SK-N-SH (cell line): ENCODE measurements around the gene CACNA1E. TPM values are rescaled to one million over a fixed set of nuclear protein-coding genes. Genes with fewer than 3 reads are reported as not detected.

Source experiments
- CTCF ChIA-PET: fragments of 300-600, 350-600 bp; formaldehyde crosslinking; extraction: SDS; loops from one replicate; lab custom pipeline; 2021; lab: Yijun Ruan, JAX
- POLR2A ChIA-PET: fragments of 350-600 bp; sonication (Branson Sonifier 250); formaldehyde crosslinking; extraction: SDS; loops from one replicate; lab custom pipeline; 2020; ENCODE audit warnings: antibody characterized with exemption, inconsistent platforms; lab: Yijun Ruan, JAX
- DNase-seq: peaks from one replicate; pipeline ENCODE4 v3.0.0; 2012
- H2AFZ ChIP-seq: fragments of 200-600 bp; sonication (generic); 2 replicates; pipeline ENCODE4 v1.8.1; 2016; ENCODE audit warnings: antibody characterized with exemption, mild to moderate bottlenecking, low read depth
- H3F3A ChIP-seq: fragments of 200-600 bp; sonication (generic); replicated peaks from 2 replicates; pipeline ENCODE3; 2016; ENCODE audit warnings: antibody characterized with exemption, mild to moderate bottlenecking; ENCODE audit not compliant: insufficient read depth
- H3K27ac ChIP-seq, 2 experiments: fragments of 200-500 bp in 1 of 2; fragments of 200-600 bp in 1 of 2; sonication (Bioruptor generic) in 1 of 2; sonication (generic), shearing (Covaris generic) in 1 of 2; 2 replicates each; pipeline versions ENCODE4 v1.5.1 to v1.6.1; 2014 to 2016; ENCODE audit warnings: low read depth in 2 of 2, inconsistent platforms in 1 of 2, low read length in 1 of 2, mild to moderate bottlenecking in 1 of 2, mixed read lengths in 1 of 2
- H3K27me3 ChIP-seq: fragments of 200-600 bp; sonication (generic), shearing (Covaris generic); 2 replicates; pipeline ENCODE4 v1.6.1; 2016; ENCODE audit warnings: mixed run types; ENCODE audit not compliant: insufficient read depth
- H3K36me3 ChIP-seq, 2 experiments: fragments of 200-500 bp in 1 of 2; fragments of 200-600 bp in 1 of 2; sonication (Bioruptor generic) in 1 of 2; sonication (generic) in 1 of 2; replicated peaks in 1 of 2; 2 replicates each; pipeline versions ENCODE3 to v1.5.1; 2014 to 2016; ENCODE audit warnings: low read length in 1 of 2, mild to moderate bottlenecking in 1 of 2; ENCODE audit not compliant: insufficient read depth in 2 of 2, control insufficient read depth in 1 of 2
- H3K4me1 ChIP-seq, 2 experiments: fragments of 200-500 bp in 1 of 2; fragments of 200-600 bp in 1 of 2; sonication (Bioruptor generic) in 1 of 2; sonication (generic), shearing (Covaris generic) in 1 of 2; 2 replicates each; pipeline versions ENCODE4 v1.5.1 to v1.6.1; 2014 to 2016; ENCODE audit warnings: low read depth in 1 of 2, low read length in 1 of 2, mixed run types in 1 of 2; ENCODE audit not compliant: insufficient read depth in 2 of 2, control insufficient read depth in 1 of 2
- H3K4me2 ChIP-seq: fragments of 200-600 bp; sonication (generic), shearing (Covaris generic); 2 replicates; pipeline ENCODE4 v1.6.1; 2017; ENCODE audit warnings: mixed run types
- H3K4me3 ChIP-seq, 2 experiments: fragments of 200-500 bp in 1 of 2; fragments of 200-600 bp in 1 of 2; sonication (Bioruptor generic) in 1 of 2; sonication (generic), shearing (Covaris generic) in 1 of 2; 2 replicates each; pipeline versions ENCODE4 v1.5.1 to v1.8.1; 2014 to 2016; ENCODE audit warnings: low read depth in 2 of 2, inconsistent platforms in 1 of 2, low read length in 1 of 2, mild to moderate bottlenecking in 1 of 2, mixed read lengths in 1 of 2, moderate library complexity in 1 of 2
- H3K79me2 ChIP-seq: fragments of 200-600 bp; sonication (generic); 2 replicates; pipeline ENCODE4 v1.8.1; 2017; ENCODE audit warnings: mild to moderate bottlenecking; ENCODE audit not compliant: insufficient read depth
- H3K9ac ChIP-seq: fragments of 200-600 bp; sonication (generic); 2 replicates; pipeline ENCODE4 v1.6.1; 2017; ENCODE audit warnings: mixed run types
- H3K9me2 ChIP-seq: fragments of 200-600 bp; sonication (generic); 2 replicates; pipeline ENCODE4 v1.6.1; 2017; ENCODE audit warnings: mixed run types
- H3K9me3 ChIP-seq: fragments of 200-600 bp; sonication (generic); 2 replicates; pipeline ENCODE4 v1.6.1; 2017; ENCODE audit warnings: mixed run types, mild to moderate bottlenecking, moderate library complexity
- H4K20me1 ChIP-seq: fragments of 200-600 bp; sonication (generic); 2 replicates; pipeline ENCODE4 v1.6.1; 2017; ENCODE audit warnings: mild to moderate bottlenecking, mixed run types; ENCODE audit not compliant: insufficient read depth
- CTCF ChIP-seq: fragments of 200-600 bp; sonication (generic); IDR thresholded peaks from 2 replicates; pipeline ENCODE4 v1.6.1; 2017; ENCODE audit warnings: antibody characterized with exemption, mild to moderate bottlenecking, moderate library complexity
- EZH2phosphoT487 ChIP-seq: fragments of 200-600 bp; sonication (generic); IDR thresholded peaks from 2 replicates; pipeline ENCODE4 v1.6.1; 2017; ENCODE audit warnings: low read depth, mixed run types, mild to moderate bottlenecking, antibody characterized with exemption, moderate library complexity, borderline replicate concordance
- FOSL2 ChIP-seq: IDR thresholded peaks from 2 replicates; pipeline ENCODE4 v1.4.0; 2012; ENCODE audit warnings: low read depth, mild to moderate bottlenecking, moderate library complexity, borderline replicate concordance
- GATA2 ChIP-seq: sonication (generic); formaldehyde crosslinking; IDR thresholded peaks from 2 replicates; pipeline ENCODE4 v1.5.0; 2020; ENCODE audit warnings: mild to moderate bottlenecking, missing genetic modification reagents
- IRF3 ChIP-seq: fragments of 150-350 bp; IDR thresholded peaks from 2 replicates; pipeline ENCODE4 v1.6.1; 2016; ENCODE audit warnings: mild to moderate bottlenecking, low read depth, low read length
- JUND ChIP-seq: IDR thresholded peaks from 2 replicates; pipeline ENCODE4 v1.4.0; 2012
- MAX ChIP-seq: IDR thresholded peaks from 2 replicates; pipeline ENCODE4 v1.4.0; 2012; ENCODE audit warnings: low read depth
- MXI1 ChIP-seq: IDR thresholded peaks from 2 replicates; pipeline ENCODE4 v1.6.1; 2012; ENCODE audit warnings: mild to moderate bottlenecking, low read depth, low read length, improper control_type of control experiment
- RAD21 ChIP-seq: IDR thresholded peaks from 2 replicates; pipeline ENCODE4 v1.6.1; 2012; ENCODE audit warnings: mild to moderate bottlenecking, low read length
- RCOR1 ChIP-seq: fragments of 150-350 bp; IDR thresholded peaks from 2 replicates; pipeline ENCODE4 v1.6.1; 2017; ENCODE audit warnings: antibody characterized with exemption, low read length
- RXRA ChIP-seq: IDR thresholded peaks from 2 replicates; pipeline ENCODE4 v1.4.0; 2012; ENCODE audit warnings: low read depth, mild to moderate bottlenecking, borderline replicate concordance
- SIN3A ChIP-seq: IDR thresholded peaks from 2 replicates; pipeline ENCODE4 v1.6.1; 2012; ENCODE audit warnings: low read depth, mild to moderate bottlenecking, low read length, moderate library complexity, borderline replicate concordance
- SMC3 ChIP-seq: IDR thresholded peaks from 2 replicates; pipeline ENCODE4 v1.6.1; 2012; ENCODE audit warnings: low read depth, low read length, improper control_type of control experiment
- TCF12 ChIP-seq: IDR thresholded peaks from 2 replicates; pipeline ENCODE4 v1.4.0; 2012
- TEAD4 ChIP-seq: IDR thresholded peaks from 2 replicates; pipeline ENCODE4 v1.4.0; 2012; ENCODE audit warnings: mild to moderate bottlenecking, borderline replicate concordance; ENCODE audit not compliant: insufficient read depth
- USF2 ChIP-seq: fragments of 150-350 bp; IDR thresholded peaks from 2 replicates; pipeline ENCODE4 v1.6.1; 2017; ENCODE audit warnings: antibody characterized with exemption, low read length, low read depth, borderline replicate concordance
- YY1 ChIP-seq: IDR thresholded peaks from 2 replicates; pipeline ENCODE4 v1.4.0; 2012; ENCODE audit warnings: low read depth, mild to moderate bottlenecking
- WGBS: methylation state at CpG from one replicate; pipeline ENCODE4 v1.1.6; 2017; ENCODE audit warnings: low lambda C conversion rate; 5-methylcytosine and 5-hydroxymethylcytosine counted together
- polyA plus RNA-seq, 3 experiments: library from polyadenylated mRNA; depleted of rRNA; stranded (reverse); fragments of >200 nt; gene quantifications; 2 replicates each; pipeline ENCODE4 v1.2.3, GENCODE V29; 2012
- TF ChIP-seq, protein P1 (sequence below): IDR thresholded peaks from 2 replicates; pipeline ENCODE4 v1.4.0; 2012; ENCODE audit warnings: low read depth, borderline replicate concordance

The CACNA1E gene
- polyA plus RNA-seq, 1 of the 3 experiments (the other 2 are of a cell fraction) = not detected

DNA sequence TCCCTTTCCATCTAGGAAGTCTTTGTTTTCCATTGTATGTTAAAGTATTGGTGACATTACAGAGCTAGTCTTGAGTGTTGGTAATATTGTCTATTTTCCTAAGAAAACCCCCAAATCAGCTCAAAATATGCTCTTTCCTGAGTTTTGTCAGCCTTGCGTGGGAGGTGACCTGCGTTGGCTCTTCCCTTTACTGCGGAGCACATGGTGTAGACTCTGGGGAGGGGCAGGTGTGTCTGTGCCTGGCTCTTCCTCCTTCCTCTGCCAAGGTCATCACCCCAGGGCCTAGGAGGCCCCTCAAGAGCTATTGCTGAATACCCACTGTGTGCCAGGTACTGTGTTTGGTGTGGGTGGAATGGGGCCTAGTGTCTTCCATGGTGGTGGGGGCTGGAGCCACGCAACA, 33.4 kb downstream of the CACNA1E start:
- POLR2A ChIA-PET = interaction anchor here (0.5 kb wide), 1 partner anchor 503 kb away, joined by 4 read pairs; no protein-coding TSS in a partner anchor
- H3K79me2 ChIP-seq = no peaks in the 10 kb centered on the region
- no peak overlapping the region for H3K4me3 ChIP-seq
- no peaks in the 10 kb centered on the region for H3K36me3 ChIP-seq
- no peaks in the 10 kb centered on the region for H3K9me2 ChIP-seq
- H3K27me3 ChIP-seq = no peaks in the 10 kb centered on the region
- H3K4me2 ChIP-seq = no peak overlapping the region
- H3F3A ChIP-seq = no peaks in the 10 kb centered on the region
- H3K9ac ChIP-seq = no peak overlapping the region
- no peak overlapping the region for H2AFZ ChIP-seq
- no peak for DNase-seq
- TF ChIP-seq SMC3 (no peak), FOSL2 (no peak), RCOR1 (no peak), TCF12 (no peak), CTCF (no peak), EZH2phosphoT487 (no peak), RXRA (no peak), SIN3A (no peak), TEAD4 (no peak), YY1 (no peak), GATA2 (CRISPR knock-in tag) (no peak), MXI1 (no peak), USF2 (no peak), JUND (no peak), MAX (no peak), RAD21 (no peak), IRF3 (no peak)
- TF ChIP-seq, protein P1, sequence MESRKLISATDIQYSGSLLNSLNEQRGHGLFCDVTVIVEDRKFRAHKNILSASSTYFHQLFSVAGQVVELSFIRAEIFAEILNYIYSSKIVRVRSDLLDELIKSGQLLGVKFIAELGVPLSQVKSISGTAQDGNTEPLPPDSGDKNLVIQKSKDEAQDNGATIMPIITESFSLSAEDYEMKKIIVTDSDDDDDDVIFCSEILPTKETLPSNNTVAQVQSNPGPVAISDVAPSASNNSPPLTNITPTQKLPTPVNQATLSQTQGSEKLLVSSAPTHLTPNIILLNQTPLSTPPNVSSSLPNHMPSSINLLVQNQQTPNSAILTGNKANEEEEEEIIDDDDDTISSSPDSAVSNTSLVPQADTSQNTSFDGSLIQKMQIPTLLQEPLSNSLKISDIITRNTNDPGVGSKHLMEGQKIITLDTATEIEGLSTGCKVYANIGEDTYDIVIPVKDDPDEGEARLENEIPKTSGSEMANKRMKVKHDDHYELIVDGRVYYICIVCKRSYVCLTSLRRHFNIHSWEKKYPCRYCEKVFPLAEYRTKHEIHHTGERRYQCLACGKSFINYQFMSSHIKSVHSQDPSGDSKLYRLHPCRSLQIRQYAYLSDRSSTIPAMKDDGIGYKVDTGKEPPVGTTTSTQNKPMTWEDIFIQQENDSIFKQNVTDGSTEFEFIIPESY = no peak
- TF ChIP-seq, all 33 proteins: peak for 0
- no peaks in the 10 kb centered on the region for H3K9me3 ChIP-seq
- WGBS = 48% methylated on average over 4 of the region's 4 CpGs
- no peaks in the 10 kb centered on the region for H4K20me1 ChIP-seq
- CTCF ChIA-PET = interaction anchor here (0.6 to 1.8 kb wide), 2 partner anchors 38 to 639 kb away, joined by 3 to 5 read pairs; no protein-coding TSS in a partner anchor
- no peak overlapping the region for H3K27ac ChIP-seq
- H3K4me1 ChIP-seq = no peaks in the 10 kb centered on the region
